Caco-2 (cell line): ENCODE results near the gene TNS1. TPM values are rescaled to one million over a fixed set of nuclear protein-coding genes. Genes with fewer than 3 reads are reported as not detected.

ENCODE experiments used
- BruUV-seq: library from RNA; stranded (reverse); fragments of 400-500 nt; replicated peaks from 2 replicates; lab custom pipeline; 2021; lab: Mats Ljungman, UMichigan
- CTCF ChIA-PET: fragments of 300-600 bp; sonication (Branson Sonifier 250); formaldehyde crosslinking; loops from one replicate; lab custom pipeline; 2022; ENCODE audit warnings: antibody characterized with exemption; lab: Charles Lee
- POLR2A ChIA-PET: fragments of 300-600 bp; sonication (Branson Sonifier 250); formaldehyde crosslinking; loops from one replicate; lab custom pipeline; 2022; ENCODE audit warnings: antibody characterized with exemption; lab: Charles Lee
- DNase-seq, 2 experiments: peaks; one replicate each; pipeline versions ENCODE4 v3.0.0 to v3.0.0-alpha.2; 2020 to 2022
- H3K27me3 ChIP-seq: replicated peaks from 2 replicates; pipeline ENCODE4 v1.6.0; 2011; ENCODE audit warnings: low read length; ENCODE audit not compliant: control insufficient read depth, insufficient read depth
- H3K36me3 ChIP-seq: 2 replicates; pipeline ENCODE4 v1.5.1; 2011; ENCODE audit warnings: low read length; ENCODE audit not compliant: control insufficient read depth, insufficient read depth
- H3K4me1 ChIP-seq: fragments of 250-450 bp; sonication (Bioruptor Pico); 2 replicates; pipeline ENCODE4 v1.5.1; 2020; ENCODE audit warnings: mild to moderate bottlenecking
- H3K4me3 ChIP-seq: 2 replicates; pipeline ENCODE4 v1.5.1; 2011; ENCODE audit warnings: low read depth, mild to moderate bottlenecking, control low read depth, low read length
- H3K9me3 ChIP-seq: fragments of 250-450 bp; sonication (Bioruptor Pico); 2 replicates; pipeline ENCODE4 v1.5.1; 2020; ENCODE audit warnings: mild to moderate bottlenecking, moderate library complexity
- H3K27ac Mint-ChIP-seq: one replicate; pipeline ENCODE4 v1.8.0; 2022; ENCODE audit warnings: mixed read lengths; ENCODE audit not compliant: unreplicated experiment
- H3K27me3 Mint-ChIP-seq: one replicate; pipeline ENCODE4 v1.8.0; 2022; ENCODE audit warnings: mixed read lengths; ENCODE audit not compliant: insufficient read depth, unreplicated experiment
- H3K36me3 Mint-ChIP-seq: one replicate; pipeline ENCODE4 v1.8.0; 2022; ENCODE audit warnings: mild to moderate bottlenecking, mixed read lengths; ENCODE audit not compliant: insufficient read depth, unreplicated experiment
- H3K4me1 Mint-ChIP-seq: one replicate; pipeline ENCODE4 v1.8.0; 2022; ENCODE audit warnings: low read depth, mixed read lengths; ENCODE audit not compliant: unreplicated experiment
- H3K4me3 Mint-ChIP-seq: one replicate; pipeline ENCODE4 v1.8.0; 2022; ENCODE audit warnings: mild to moderate bottlenecking, moderate library complexity, mixed read lengths; ENCODE audit not compliant: unreplicated experiment
- H3K9me3 Mint-ChIP-seq: one replicate; pipeline ENCODE4 v1.8.0; 2022; ENCODE audit warnings: mixed read lengths; ENCODE audit not compliant: unreplicated experiment
- intact Hi-C: fragments of 100-400 bp; cut with micrococcal nuclease; formaldehyde crosslinking; loops from one replicate; pipeline ENCODE4 v1.10.0; 2022; ENCODE audit not compliant: unreplicated experiment
- total RNA-seq: library from RNA; stranded (reverse); gene quantifications from 2 replicates; pipeline ENCODE4 v1.2.3, GENCODE V29; 2022
- TF ChIP-seq, protein P1 (sequence below), 2 experiments: fragments of 200-600 bp in 1 of 2; IDR thresholded peaks; 1 replicate in 1 of 2; 2 replicates in 1 of 2; pipeline versions ENCODE4 v1.5.1 to v1.8.0; 2011 to 2022; ENCODE audit warnings: antibody characterized with exemption in 1 of 2, control low read depth in 1 of 2, inconsistent platforms in 1 of 2, low read depth in 1 of 2, low read length in 1 of 2, mild to moderate bottlenecking in 1 of 2, moderate library complexity in 1 of 2; ENCODE audit not compliant: insufficient read depth in 1 of 2, severe bottlenecking in 1 of 2, unreplicated experiment in 1 of 2

Gene TNS1
- total RNA-seq, 1 experiment from 2014 or later: 16.1 TPM

GRCh38 chr2:218003981-218004419 lies 1.2 kb upstream of the TNS1 start:
- no peak for DNase-seq
- H3K4me1 Mint-ChIP-seq: no peaks in the 10 kb centered on the region
- no peak overlapping the region for H3K27ac Mint-ChIP-seq
- Histone ChIP-seq H3K36me3 (no peaks in the 10 kb centered on the region), H3K4me1 (no peaks in the 10 kb centered on the region), H3K9me3 (no peaks in the 10 kb centered on the region), H3K27me3 (no peaks in the 10 kb centered on the region), H3K4me3 (no peak overlapping the region)
- no peaks in the 10 kb centered on the region for H3K36me3 Mint-ChIP-seq
- POLR2A ChIA-PET: no interaction called here
- TF ChIP-seq, protein P1, sequence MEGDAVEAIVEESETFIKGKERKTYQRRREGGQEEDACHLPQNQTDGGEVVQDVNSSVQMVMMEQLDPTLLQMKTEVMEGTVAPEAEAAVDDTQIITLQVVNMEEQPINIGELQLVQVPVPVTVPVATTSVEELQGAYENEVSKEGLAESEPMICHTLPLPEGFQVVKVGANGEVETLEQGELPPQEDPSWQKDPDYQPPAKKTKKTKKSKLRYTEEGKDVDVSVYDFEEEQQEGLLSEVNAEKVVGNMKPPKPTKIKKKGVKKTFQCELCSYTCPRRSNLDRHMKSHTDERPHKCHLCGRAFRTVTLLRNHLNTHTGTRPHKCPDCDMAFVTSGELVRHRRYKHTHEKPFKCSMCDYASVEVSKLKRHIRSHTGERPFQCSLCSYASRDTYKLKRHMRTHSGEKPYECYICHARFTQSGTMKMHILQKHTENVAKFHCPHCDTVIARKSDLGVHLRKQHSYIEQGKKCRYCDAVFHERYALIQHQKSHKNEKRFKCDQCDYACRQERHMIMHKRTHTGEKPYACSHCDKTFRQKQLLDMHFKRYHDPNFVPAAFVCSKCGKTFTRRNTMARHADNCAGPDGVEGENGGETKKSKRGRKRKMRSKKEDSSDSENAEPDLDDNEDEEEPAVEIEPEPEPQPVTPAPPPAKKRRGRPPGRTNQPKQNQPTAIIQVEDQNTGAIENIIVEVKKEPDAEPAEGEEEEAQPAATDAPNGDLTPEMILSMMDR (IDR thresholded peaks at IDR 0.05; ENCODE audit: insufficient read depth in 1 of 2, low read depth in 1 of 2, low read length in 1 of 2, severe bottlenecking in 1 of 2, unreplicated experiment in 1 of 2): no peak
- H3K9me3 Mint-ChIP-seq: no peaks in the 10 kb centered on the region
- no peak overlapping the region for H3K4me3 Mint-ChIP-seq
- H3K27me3 Mint-ChIP-seq: no peaks in the 10 kb centered on the region
- CTCF ChIA-PET: no interaction called here
- BruUV-seq: no TSS peak
- intact Hi-C loops: no loop called here

DNA sequence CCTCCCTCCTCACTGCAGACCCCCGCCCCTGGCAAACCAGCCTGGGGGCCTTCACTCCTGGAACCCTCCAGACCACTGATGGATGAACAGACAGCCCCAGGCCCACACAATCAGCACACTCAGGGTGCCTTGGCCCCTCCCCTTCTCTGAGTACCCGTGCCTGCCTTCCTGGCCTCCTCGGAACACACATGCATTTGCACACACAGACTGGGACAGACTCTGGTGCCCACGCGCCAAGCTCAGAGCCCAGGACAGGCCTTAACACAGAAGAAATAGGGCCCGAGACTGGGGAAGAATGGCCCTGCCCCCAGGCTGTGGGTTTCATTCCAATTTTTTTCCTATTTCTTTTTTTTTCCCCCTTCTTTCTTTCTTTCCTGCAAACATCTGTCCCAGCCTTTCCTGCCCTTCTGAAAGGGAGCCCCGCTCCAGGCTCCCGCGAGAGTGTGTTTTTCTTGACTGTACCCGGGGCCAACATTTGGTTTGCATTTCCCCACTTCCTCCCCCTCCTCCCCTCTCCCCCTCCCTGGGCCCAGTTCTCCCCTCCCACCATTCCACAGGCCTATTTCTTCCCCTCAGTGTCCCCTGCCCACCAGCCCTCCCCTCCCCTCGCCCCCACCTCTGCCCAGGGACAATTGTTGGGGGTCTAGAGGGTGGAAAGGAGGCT lies 618 bp upstream of the TNS1 start:
- no peaks in the 10 kb centered on the region for H3K9me3 Mint-ChIP-seq
- CTCF ChIA-PET: no interaction called here

GRCh38 chr2:218002143-218002844 lies 501 bp downstream of the TNS1 start:
- intact Hi-C loops: no loop called here
- Mint-ChIP-seq H3K27ac (no peak overlapping the region), H3K27me3 (no peaks in the 10 kb centered on the region), H3K36me3 (no peaks in the 10 kb centered on the region), H3K4me3 (no peak overlapping the region), H3K9me3 (no peaks in the 10 kb centered on the region), H3K4me1 (no peaks in the 10 kb centered on the region)
- no peaks in the 10 kb centered on the region for H3K27me3 ChIP-seq
- no peak overlapping the region for H3K4me3 ChIP-seq
- no peak for DNase-seq
- no TSS peak for BruUV-seq
- H3K4me1 ChIP-seq: no peaks in the 10 kb centered on the region
- TF ChIP-seq, protein P1 (IDR thresholded peaks at IDR 0.05; ENCODE audit: insufficient read depth in 1 of 2, low read depth in 1 of 2, low read length in 1 of 2, severe bottlenecking in 1 of 2, unreplicated experiment in 1 of 2): no peak
- ChIA-PET POLR2A (no interaction called here), CTCF (no interaction called here)
- H3K36me3 ChIP-seq: no peaks in the 10 kb centered on the region
- no peaks in the 10 kb centered on the region for H3K9me3 ChIP-seq

More for the DNA sequence above, 618 bp upstream of the TNS1 start:
- Mint-ChIP-seq H3K4me1 (no peaks in the 10 kb centered on the region), H3K4me3 (no peak overlapping the region), H3K36me3 (no peaks in the 10 kb centered on the region), H3K27ac (no peak overlapping the region), H3K27me3 (no peaks in the 10 kb centered on the region)
- no peak for DNase-seq
- TF ChIP-seq, protein P1 (IDR thresholded peaks at IDR 0.05; ENCODE audit: insufficient read depth in 1 of 2, low read depth in 1 of 2, low read length in 1 of 2, severe bottlenecking in 1 of 2, unreplicated experiment in 1 of 2): no peak
- H3K4me3 ChIP-seq: no peak overlapping the region
- intact Hi-C loops: no loop called here
- no peaks in the 10 kb centered on the region for H3K27me3 ChIP-seq
- POLR2A ChIA-PET: no interaction called here
- no peaks in the 10 kb centered on the region for H3K4me1 ChIP-seq
- no peaks in the 10 kb centered on the region for H3K36me3 ChIP-seq
- no peaks in the 10 kb centered on the region for H3K9me3 ChIP-seq
- no TSS peak for BruUV-seq
